GM19238 (cell line): ENCODE results near the gene RASA1.

ENCODE experiments used
- DNase-seq: peaks from one replicate; pipeline ENCODE4 v3.0.0; 2011; ENCODE audit warnings: low spot score; ENCODE audit not compliant: insufficient read length

RASA1 gene

GRCh38 chr5:87360132-87360531 is 92.4 kb downstream of the RASA1 start:
- DNase-seq = no peak

GRCh38 chr5:87361031-87361445 is 93.4 kb downstream of the RASA1 start:
- no peak for DNase-seq

DNA sequence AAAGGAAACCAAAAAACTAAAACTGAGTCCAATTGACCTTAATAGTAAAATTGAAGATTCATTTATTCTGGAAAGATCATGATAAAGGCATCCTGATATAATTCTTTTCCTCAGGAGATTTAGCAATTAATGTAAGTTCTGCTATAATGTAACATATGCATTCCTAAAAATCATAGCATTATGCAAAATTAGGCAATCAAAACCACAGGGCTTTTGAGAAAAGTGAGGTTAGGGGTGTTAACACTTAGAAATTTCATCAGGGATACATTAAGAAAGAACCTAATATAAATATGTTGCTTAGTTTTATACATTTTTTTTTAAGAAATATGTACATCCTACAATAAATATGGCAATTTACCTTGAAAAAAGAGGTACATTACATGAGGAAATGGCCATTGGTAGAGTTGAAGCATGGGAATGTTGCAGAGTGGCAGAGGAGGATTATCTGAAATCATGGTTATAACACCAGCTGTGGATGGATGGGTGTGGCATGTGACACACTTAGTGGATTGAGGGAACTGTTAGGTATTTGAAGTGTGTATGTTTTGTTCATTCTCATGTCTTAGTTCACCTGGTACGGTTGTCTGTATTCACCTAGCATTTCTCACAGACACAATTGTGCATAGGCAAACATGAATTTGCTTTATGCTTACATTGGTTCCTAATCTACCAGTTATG is 94.0 kb downstream of the RASA1 start:
- no peak for DNase-seq

DNA sequence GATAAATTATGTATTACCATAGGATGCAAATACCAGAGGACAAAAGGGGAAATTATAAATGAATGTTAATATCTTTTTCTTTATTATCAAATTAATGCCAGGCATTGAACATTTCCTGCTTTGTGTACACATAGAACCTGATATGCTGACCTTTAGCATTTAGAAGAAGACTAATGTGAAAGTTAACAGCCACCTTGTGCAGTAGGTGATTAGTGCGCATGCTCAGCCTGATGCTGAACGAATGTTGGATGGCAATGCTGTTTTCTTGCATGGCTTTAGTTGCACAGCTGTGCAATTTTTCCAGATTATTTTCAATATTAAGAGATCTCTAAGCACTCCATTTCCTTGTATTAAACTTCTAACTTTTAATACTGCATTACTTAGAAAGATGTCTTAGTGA is 99.6 kb downstream of the RASA1 start:
- DNase-seq = no peak

GRCh38 chr5:87368601-87369000 is 100.9 kb downstream of the RASA1 start:
- no peak for DNase-seq

GRCh38 chr5:87369431-87369830 is 101.7 kb downstream of the RASA1 start:
- no peak for DNase-seq

DNA sequence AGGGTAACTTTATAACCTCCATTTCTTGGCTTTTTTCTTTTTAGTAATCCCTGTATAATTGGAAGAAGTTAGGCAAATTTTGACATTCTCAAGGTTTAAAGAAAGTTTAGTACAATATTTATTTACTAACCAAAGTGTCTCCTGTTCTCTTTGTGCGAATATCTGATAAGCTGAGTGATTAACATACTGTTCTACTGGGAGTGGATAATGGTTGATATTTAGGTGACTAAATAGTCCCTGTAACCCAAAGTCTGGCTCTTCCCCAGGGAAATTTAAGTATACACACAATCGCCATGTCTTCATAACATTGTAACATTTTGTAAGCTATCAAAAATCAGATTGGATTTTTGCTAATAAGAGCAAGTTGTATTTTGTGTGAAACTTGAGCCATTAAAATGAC is 105.0 kb downstream of the RASA1 start:
- DNase-seq = no peak

- no peak for DNase-seq
These were observed 114.5 kb downstream of the RASA1 start for GRCh38 chr5:87382224-87382623.

DNA sequence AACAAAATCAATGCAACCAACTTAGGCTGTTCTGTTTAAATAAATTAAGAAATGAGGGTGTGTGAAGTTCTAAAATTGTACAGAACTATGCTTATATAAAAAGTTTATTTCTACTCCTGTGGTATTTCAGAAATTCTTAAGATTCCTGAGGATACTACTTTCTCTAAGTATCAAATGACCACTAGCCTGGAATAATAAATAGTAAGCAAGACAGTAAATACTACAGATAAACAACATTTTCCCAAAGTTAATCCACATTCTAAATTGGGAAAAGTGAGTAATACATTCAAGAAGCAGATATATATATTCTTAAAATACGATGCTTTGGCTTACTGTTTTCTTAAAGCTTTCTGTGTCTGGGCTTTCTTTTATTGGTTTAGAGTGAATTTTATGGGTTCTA is 115.5 kb downstream of the RASA1 start:
- no peak for DNase-seq

- no peak for DNase-seq
These were observed 118.1 kb downstream of the RASA1 start for GRCh38 chr5:87385802-87386201.

GRCh38 chr5:87388129-87388528 is 120.4 kb downstream of the RASA1 start:
- no peak for DNase-seq

GRCh38 chr5:87389296-87390034 is 121.8 kb downstream of the RASA1 start:
- DNase-seq = no peak

GRCh38 chr5:87390075-87390474 is 122.4 kb downstream of the RASA1 start:
- DNase-seq = no peak

- no peak for DNase-seq
These were observed 123.0 kb downstream of the RASA1 start for GRCh38 chr5:87390576-87391199.

DNA sequence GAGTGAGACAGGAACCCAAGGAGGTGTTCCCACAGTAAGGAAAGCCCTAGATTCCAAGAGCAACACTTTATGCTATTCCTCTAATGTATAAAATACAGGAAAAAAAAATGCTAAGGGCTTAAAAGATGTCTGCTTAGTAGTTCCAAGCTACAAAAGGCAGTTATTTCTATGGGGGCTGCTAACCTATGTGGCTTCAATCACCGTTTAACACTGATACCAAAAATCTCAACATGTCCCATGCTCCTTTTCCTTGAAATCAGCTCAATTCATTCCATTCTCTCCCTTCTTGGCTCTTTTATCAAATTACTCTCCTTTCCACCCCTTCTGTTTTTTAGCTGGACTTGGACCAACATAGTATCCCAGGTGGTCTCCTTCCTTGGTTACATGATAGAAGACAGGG is 124.5 kb downstream of the RASA1 start:
- DNase-seq = no peak

- DNase-seq = no peak
These were observed 125.1 kb downstream of the RASA1 start for GRCh38 chr5:87392801-87393200.

- no peak for DNase-seq
These were observed 125.6 kb downstream of the RASA1 start for GRCh38 chr5:87393331-87393730.

DNA sequence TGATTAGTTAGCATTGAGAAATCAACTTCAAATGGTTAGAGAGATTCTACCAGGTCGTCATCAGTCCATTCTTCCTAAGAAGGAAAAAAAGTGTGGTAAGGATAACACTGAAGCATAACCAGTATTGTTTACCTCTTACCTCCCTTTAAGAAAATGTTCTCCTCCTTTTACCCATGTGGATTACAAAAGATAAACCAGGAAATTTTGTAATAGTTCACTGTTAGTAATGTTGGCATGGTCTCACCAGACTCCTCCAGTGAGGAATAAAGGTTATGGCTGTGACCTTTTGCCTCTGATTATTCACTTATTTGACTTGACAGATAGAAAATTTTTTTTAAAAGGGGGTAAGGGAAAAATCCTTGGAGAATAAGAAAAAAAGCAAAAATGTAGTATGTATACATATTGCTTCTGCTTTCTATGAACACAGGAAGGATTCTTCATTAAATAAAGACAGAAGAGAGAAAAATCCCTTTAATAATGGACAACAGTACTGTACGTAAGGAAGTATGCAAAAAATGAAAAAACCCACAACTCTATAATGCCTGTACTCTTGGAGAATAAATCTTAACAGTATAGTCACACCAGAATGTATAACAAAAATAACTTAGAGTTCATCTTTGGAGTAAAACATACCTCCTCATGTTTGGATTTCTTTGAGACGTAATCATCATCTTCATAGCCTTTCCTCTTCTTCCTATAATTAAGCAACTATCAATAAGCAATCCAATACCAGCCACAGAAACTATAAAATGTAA is 126.9 kb downstream of the RASA1 start:
- DNase-seq = no peak

GRCh38 chr5:87398981-87399614 is 131.4 kb downstream of the RASA1 start:
- no peak for DNase-seq

- no peak for DNase-seq
These were observed 132.0 kb downstream of the RASA1 start for GRCh38 chr5:87399720-87400119.

DNA sequence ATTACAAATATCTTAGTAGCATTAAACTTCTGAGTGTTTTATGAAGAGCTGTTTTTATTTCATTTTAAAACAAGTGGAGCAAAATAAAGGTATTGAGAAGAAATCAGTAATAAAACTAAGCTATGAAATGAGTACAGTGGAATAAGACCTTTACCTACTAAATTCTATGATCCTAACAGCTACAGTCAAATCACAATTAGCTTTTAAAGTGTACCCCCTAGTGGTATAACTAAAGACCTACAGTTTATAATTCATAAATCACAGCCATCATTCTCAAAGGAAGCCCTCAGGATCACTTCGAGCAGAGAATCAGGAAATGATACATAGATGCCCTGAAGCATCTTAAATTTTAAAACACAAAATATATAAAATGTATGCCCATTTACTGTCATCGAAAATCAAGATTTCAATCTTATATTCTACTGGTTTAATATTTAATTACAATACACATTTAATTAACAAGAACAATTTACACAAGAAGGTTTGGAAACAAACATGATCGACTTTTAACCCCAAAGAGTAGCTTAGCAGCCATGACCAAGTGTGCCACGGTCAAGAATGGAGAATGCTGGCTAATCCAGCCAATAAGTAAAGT is 132.7 kb downstream of the RASA1 start:
- DNase-seq = no peak
